ENCODE measurements around the gene PLPPR1. TPM values are rescaled to one million over a fixed set of nuclear protein-coding genes. Genes with fewer than 3 reads are reported as not detected.

Gene PLPPR1
- total RNA-seq, 6 experiments from 2014 or later, result 1.4 to 5.4 (median 1.8) TPM

GRCh38 chr9:101360647-101361046 lies 332.1 kb downstream of the PLPPR1 start:
- DNase-seq, result no peak
- TF ChIP-seq, protein P1, sequence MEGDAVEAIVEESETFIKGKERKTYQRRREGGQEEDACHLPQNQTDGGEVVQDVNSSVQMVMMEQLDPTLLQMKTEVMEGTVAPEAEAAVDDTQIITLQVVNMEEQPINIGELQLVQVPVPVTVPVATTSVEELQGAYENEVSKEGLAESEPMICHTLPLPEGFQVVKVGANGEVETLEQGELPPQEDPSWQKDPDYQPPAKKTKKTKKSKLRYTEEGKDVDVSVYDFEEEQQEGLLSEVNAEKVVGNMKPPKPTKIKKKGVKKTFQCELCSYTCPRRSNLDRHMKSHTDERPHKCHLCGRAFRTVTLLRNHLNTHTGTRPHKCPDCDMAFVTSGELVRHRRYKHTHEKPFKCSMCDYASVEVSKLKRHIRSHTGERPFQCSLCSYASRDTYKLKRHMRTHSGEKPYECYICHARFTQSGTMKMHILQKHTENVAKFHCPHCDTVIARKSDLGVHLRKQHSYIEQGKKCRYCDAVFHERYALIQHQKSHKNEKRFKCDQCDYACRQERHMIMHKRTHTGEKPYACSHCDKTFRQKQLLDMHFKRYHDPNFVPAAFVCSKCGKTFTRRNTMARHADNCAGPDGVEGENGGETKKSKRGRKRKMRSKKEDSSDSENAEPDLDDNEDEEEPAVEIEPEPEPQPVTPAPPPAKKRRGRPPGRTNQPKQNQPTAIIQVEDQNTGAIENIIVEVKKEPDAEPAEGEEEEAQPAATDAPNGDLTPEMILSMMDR (IDR thresholded peaks at IDR 0.05), result no peak
- TF ChIP-seq POLR2A (IDR thresholded peaks at IDR 0.05), result no peak
- H3K4me1 ChIP-seq, result peaks cover 0 to 25% (median 0%) of the 10 kb centered on the region in 4 donors
- ATAC-seq, result peak in 1 of 4 donors; percentile 37
- no peaks in the 10 kb centered on the region for H3K27me3 ChIP-seq
- H3K9me3 ChIP-seq, result no peaks in the 10 kb centered on the region
- H3K36me3 ChIP-seq, result peaks cover 0 to 49% (median 21%) of the 10 kb centered on the region in 4 donors
- H3K4me3 ChIP-seq, result no peak overlapping the region
- intact Hi-C loops (cut with DNase I), result no loop called here
- H3K27ac ChIP-seq, result peak overlapping the region in 2 of 3 donors; percentile 7 to 75

DNA sequence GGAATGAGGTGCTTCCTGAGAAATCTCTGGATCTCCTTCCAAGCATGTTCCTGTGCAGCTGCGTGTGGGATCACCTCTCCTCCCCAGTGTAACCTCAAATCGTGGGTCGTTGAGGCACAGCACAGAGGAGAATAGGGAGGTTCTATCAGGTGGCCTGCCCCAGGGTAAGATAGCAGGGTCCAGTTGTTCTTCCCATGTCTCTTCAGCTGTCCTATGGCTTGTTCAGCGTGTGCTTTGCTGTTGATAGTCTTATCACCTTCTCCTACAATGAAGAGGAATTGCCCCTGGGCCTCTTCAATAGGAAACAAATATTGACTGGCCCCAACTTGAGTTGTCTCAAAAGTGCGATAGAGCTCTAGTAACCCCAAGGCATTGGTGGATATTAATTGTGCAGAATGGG lies 333.9 kb downstream of the PLPPR1 start:
- Histone ChIP-seq H3K4me1 (peaks cover 0 to 27% (median 4%) of the 10 kb centered on the region in 4 donors), H3K27ac (no peak overlapping the region), H3K4me3 (no peak overlapping the region), H3K9me3 (no peaks in the 10 kb centered on the region), H3K36me3 (peaks cover 0 to 65% (median 30%) of the 10 kb centered on the region in 4 donors), H3K27me3 (no peaks in the 10 kb centered on the region)
- 64% methylated on average over 4 of the region's 5 CpGs for WGBS (ENCODE audit: insufficient coverage, low coverage, low lambda C conversion rate, missing lambda C conversion rate)
- intact Hi-C loops (cut with DNase I), result no loop called here
- TF ChIP-seq, protein P1 (IDR thresholded peaks at IDR 0.05), result no peak
- no peak for TF ChIP-seq POLR2A (IDR thresholded peaks at IDR 0.05)
- ATAC-seq (peak in 2 of 4 donors; percentile 9 to 49), DNase-seq (no peak)

GRCh38 chr9:101365181-101365580 lies 336.7 kb downstream of the PLPPR1 start:
- Histone ChIP-seq H3K36me3 (peaks cover 0 to 92% (median 39%) of the 10 kb centered on the region in 4 donors), H3K4me1 (peaks cover 0 to 42% (median 8%) of the 10 kb centered on the region in 4 donors), H3K4me3 (no peak overlapping the region), H3K27me3 (no peaks in the 10 kb centered on the region), H3K27ac (no peak overlapping the region), H3K9me3 (no peaks in the 10 kb centered on the region)
- intact Hi-C loops (cut with DNase I), result no loop called here
- TF ChIP-seq, protein P1 (IDR thresholded peaks at IDR 0.05), result no peak
- TF ChIP-seq POLR2A (IDR thresholded peaks at IDR 0.05), result no peak
- no peak for ATAC-seq
- DNase-seq, result no peak

DNA sequence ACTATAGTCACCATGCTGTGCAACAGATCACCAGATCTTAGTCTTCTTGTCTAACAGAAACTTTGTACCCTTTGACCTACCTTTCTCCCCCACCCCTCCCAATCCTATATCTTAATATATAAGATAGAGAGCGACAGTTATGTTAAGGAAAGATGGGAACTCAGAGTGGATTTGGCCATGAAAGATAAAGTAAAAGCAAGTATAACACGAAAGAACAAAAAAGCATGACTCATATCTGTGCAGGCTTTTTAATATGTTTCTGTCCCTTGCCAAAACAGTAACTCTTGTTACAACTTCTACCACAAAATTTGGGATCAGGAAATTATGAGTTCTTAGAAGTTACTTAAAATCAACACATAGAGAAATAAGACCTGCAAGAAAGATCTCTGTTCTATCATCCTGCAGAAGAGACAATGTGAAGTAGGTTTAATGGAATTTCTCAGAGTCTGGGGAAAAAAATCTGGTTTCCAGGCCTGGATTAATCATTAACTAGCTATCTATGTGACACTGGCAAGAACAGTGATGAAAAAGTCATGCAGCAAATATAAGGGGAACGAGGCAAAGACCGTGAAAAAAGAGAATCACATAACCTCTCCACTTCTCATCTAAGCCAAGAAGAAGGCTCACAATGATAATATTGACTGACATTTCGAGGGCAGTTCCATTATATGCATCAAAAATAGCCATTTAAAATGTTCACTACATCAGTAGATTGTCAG lies 337.7 kb downstream of the PLPPR1 start:
- WGBS (ENCODE audit: insufficient coverage, low coverage, low lambda C conversion rate, missing lambda C conversion rate), result 42% methylated on average over 5 of the region's 5 CpGs
- peaks cover 0 to 50% (median 8%) of the 10 kb centered on the region in 4 donors for H3K4me1 ChIP-seq
- ATAC-seq, result peak in 2 of 4 donors; percentile 31 to 45
- H3K4me3 ChIP-seq, result no peak overlapping the region
- no peak for TF ChIP-seq POLR2A (IDR thresholded peaks at IDR 0.05)
- TF ChIP-seq, protein P1 (IDR thresholded peaks at IDR 0.05), result no peak
- H3K36me3 ChIP-seq, result peaks cover 0 to 96% (median 44%) of the 10 kb centered on the region in 4 donors
- no peaks in the 10 kb centered on the region for H3K27me3 ChIP-seq
- H3K9me3 ChIP-seq, result no peaks in the 10 kb centered on the region
- DNase-seq, result no peak
- intact Hi-C loops (cut with DNase I), result no loop called here
- peak overlapping the region in 2 of 3 donors; percentile 9 to 22 for H3K27ac ChIP-seq
